ENCODE measurements around the gene GSTK1.

Gene GSTK1

DNA sequence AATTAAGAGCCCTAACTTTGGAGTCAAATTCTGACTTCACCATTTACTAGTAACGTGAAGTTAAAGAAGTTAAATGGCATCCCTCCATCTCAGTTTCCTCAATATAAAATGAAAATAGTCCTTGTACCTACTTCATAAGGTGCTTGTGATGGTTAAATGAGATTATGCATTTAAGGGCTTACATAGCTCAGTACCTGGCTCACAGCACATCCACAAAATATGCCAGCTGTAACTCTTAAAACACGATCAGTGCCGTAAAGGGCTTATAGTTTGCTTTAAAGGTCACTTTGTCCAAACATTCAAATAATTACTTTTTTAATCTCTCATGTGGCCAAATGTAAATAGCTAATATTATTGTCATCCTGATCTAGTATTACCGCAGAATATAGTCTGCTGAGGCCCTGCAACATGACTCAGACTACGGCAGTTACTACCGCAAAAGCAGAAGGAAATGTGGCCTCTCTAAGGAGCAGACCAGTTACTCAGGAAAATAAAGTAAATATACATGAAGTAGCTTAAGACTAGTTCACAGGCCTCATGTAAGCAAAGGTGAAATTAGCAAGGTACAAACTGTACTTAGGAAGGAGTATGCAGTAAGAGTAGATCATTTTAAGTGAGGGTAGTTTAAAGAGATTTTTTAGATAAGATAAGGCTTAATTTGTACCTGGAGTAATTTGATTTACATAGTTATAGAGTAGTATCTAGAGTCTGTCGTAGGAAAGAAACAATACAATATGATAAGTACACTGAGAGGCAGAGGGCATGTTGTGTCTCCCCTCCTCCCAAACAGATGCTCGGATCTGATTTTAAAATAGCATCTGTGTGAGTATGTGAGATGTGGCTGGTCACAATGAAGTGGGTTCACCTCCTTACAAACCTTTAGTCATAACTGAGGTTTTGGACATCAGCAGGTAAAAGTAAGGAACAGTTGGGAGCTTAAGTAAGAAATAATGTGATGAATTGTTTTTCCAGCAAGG lies 38.0 kb downstream of the GSTK1 start:
- no peak for DNase-seq

DNA sequence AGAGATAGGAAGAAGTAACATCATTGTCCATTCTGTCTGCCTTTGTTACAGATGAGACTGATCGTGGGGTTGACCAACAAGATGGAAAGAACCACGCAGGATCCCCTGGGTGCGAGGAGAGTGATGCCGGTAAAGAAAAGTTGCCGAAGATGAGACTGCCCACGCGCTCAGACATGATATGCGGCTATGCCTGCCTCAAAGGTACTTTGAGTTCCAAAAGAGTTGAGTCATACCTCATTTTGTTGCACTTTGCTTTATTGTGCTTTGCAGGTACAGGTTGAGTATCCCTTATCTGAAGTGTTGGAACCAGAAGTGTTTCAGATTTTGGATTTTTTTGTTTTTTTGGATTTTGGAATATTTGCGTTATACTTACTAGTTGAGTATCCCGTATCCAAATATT lies 40.5 kb downstream of the GSTK1 start:
- no peak for DNase-seq

DNA sequence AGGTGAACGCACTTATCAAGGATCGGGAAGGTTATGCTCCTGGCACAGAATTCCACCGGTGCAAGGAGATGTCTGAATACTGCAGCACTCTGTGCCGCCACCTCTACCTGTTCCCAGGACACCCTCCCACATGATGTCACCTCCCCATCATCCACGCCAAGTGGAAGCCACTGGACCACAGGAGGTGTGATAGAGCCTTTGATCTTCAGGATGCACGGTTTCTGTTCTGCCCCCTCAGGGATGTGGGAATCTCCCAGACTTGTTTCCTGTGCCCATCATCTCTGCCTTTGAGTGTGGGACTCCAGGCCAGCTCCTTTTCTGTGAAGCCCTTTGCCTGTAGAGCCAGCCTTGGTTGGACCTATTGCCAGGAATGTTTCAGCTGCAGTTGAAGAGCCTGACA lies 41.7 kb downstream of the GSTK1 start:
- DNase-seq, result no peak

DNA sequence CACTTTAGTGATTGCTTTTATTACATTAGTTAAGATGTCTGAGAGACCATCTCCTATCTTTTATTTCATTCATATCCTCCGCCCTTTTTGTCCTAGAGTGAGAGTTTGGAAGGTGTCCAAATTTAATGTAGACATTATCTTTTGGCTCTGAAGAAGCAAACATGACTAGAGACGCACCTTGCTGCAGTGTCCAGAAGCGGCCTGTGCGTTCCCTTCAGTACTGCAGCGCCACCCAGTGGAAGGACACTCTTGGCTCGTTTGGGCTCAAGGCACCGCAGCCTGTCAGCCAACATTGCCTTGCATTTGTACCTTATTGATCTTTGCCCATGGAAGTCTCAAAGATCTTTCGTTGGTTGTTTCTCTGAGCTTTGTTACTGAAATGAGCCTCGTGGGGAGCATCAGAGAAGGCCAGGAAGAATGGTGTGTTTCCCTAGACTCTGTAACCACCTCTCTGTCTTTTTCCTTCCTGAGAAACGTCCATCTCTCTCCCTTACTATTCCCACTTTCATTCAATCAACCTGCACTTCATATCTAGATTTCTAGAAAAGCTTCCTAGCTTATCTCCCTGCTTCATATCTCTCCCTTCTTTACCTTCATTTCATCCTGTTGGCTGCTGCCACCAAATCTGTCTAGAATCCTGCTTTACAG lies 42.3 kb downstream of the GSTK1 start:
- DNase-seq, result peak; percentile 70

- DNase-seq, result no peak
Observed at GRCh38 chr7:143308632-143309031, 45.4 kb downstream of the GSTK1 start.

- no peak for DNase-seq
Observed at GRCh38 chr7:143314127-143314526, 50.9 kb downstream of the GSTK1 start.

DNA sequence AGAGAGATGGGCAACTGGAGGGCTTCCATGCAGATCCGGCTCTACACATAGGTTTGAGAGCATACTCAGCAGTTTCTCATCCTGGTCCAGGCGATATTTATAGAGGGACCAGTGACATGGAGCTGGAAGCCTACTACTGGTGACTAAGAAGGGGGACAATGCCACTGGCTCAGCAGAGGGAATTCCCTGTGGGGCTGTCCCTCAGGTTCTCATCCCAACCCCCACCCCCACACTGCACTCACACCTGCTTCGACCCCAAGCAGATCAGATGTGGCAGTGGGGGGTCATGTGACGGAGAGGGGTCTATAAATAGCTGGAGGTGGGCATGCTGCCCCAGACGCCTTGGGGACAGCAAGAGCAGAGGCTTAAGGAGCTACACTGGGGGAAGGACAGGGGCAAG lies 52.5 kb downstream of the GSTK1 start, which contains the start of gene CLCN1:
Gene CLCN1 (plus strand): TSS at position 336 of the 400 bp plus-strand sequence. CDS start 102 bp downstream, outside the sequence.
- no peak for DNase-seq

DNA sequence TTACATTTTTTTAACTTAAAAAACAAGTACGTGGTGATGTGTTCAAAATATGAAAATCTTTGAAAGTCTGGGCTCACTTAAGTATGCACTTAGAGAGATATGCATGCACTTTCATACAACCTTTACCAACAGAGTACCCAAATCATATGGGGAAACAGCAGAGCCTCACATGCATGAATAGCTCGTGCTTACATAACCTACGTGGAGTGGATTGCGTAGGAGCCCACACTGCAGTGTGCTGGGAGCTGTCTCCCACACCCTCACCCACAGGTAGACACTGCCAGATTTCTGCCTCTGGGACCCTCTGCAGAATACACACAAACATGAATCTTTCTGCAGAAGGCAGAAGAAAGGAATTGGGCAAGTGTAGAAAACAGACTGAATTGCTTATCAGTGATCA lies 53.3 kb downstream of the GSTK1 start:
- no peak for DNase-seq

GRCh38 chr7:143318661-143319060 lies 55.4 kb downstream of the GSTK1 start:
- no peak for DNase-seq
